ENCODE results near the gene EWSR1.

The EWSR1 gene

GRCh38 chr22:29316141-29316828 lies 48.2 kb downstream of the EWSR1 start:
- no peak for TF ChIP-seq CTCF (IDR thresholded peaks at IDR 0.05)
- no peak for TF ChIP-seq ZFX (IDR thresholded peaks at IDR 0.05; ENCODE audit: borderline replicate concordance)
- H3K27ac ChIP-seq, result no peak overlapping the region

GRCh38 chr22:29317827-29318454 lies 49.9 kb downstream of the EWSR1 start:
- TF ChIP-seq CTCF (IDR thresholded peaks at IDR 0.05) (no peak), ZFX (IDR thresholded peaks at IDR 0.05; ENCODE audit: borderline replicate concordance) (no peak)

GRCh38 chr22:29319072-29319471 lies 51.0 kb downstream of the EWSR1 start:
- TF ChIP-seq CTCF (IDR thresholded peaks at IDR 0.05), result no peak

More at GRCh38 chr22:29317827-29318454, 49.9 kb downstream of the EWSR1 start:
- no peak overlapping the region for H3K27ac ChIP-seq

GRCh38 chr22:29320546-29320945 lies 52.5 kb downstream of the EWSR1 start:
- TF ChIP-seq CTCF (IDR thresholded peaks at IDR 0.05) (no peak), ZFX (IDR thresholded peaks at IDR 0.05; ENCODE audit: borderline replicate concordance) (no peak)
- no peak overlapping the region for H3K27ac ChIP-seq

More at GRCh38 chr22:29319072-29319471, 51.0 kb downstream of the EWSR1 start:
- H3K27ac ChIP-seq, result no peak overlapping the region

- H3K27ac ChIP-seq, result no peak overlapping the region
- TF ChIP-seq CTCF (IDR thresholded peaks at IDR 0.05) (no peak), ZFX (IDR thresholded peaks at IDR 0.05; ENCODE audit: borderline replicate concordance) (no peak)
These were observed 55.6 kb downstream of the EWSR1 start for GRCh38 chr22:29323641-29324040.

- no peak overlapping the region for H3K27ac ChIP-seq
- TF ChIP-seq ZFX (IDR thresholded peaks at IDR 0.05; ENCODE audit: borderline replicate concordance), result no peak
- TF ChIP-seq CTCF (IDR thresholded peaks at IDR 0.05), result no peak
These were observed 57.3 kb downstream of the EWSR1 start for GRCh38 chr22:29325356-29325755.

GRCh38 chr22:29325785-29326315 lies 57.8 kb downstream of the EWSR1 start:
- no peak overlapping the region for H3K27ac ChIP-seq
- TF ChIP-seq CTCF (IDR thresholded peaks at IDR 0.05), result no peak
- TF ChIP-seq ZFX (IDR thresholded peaks at IDR 0.05; ENCODE audit: borderline replicate concordance), result no peak
